Loucy (cell line): ENCODE data around the gene SAFB2.

ENCODE experiments used
- H2AFZ ChIP-seq: fragments of 200-600 bp; sonication (generic); 2 replicates; pipeline ENCODE4 v1.6.0; 2016; ENCODE audit warnings: antibody characterized with exemption, mild to moderate bottlenecking, low read length, moderate library complexity
- H3F3A ChIP-seq: fragments of 200-600 bp; 2 replicates; pipeline ENCODE4 v1.6.0; 2016; ENCODE audit warnings: antibody characterized with exemption, low read depth, mild to moderate bottlenecking
- H3K27me3 ChIP-seq: fragments of 200-600 bp; sonication (generic); 2 replicates; pipeline ENCODE4 v1.6.1; 2014; ENCODE audit warnings: low read length, mild to moderate bottlenecking; ENCODE audit not compliant: insufficient read depth, poor library complexity, severe bottlenecking
- H3K36me3 ChIP-seq: fragments of 200-600 bp; sonication (generic); 2 replicates; pipeline ENCODE4 v1.6.1; 2016; ENCODE audit warnings: low read length; ENCODE audit not compliant: insufficient read depth
- H3K4me1 ChIP-seq: fragments of 200-600 bp; sonication (generic); 2 replicates; pipeline ENCODE4 v1.5.1; 2014; ENCODE audit warnings: low read length, mild to moderate bottlenecking; ENCODE audit not compliant: insufficient read depth, poor library complexity, severe bottlenecking
- H3K4me2 ChIP-seq: fragments of 200-600 bp; sonication (generic); 2 replicates; pipeline ENCODE4 v1.6.0; 2014; ENCODE audit warnings: antibody characterized with exemption, low read length, low read depth, mild to moderate bottlenecking; ENCODE audit not compliant: poor library complexity, severe bottlenecking
- H3K4me3 ChIP-seq: fragments of 200-600 bp; sonication (generic); 2 replicates; pipeline ENCODE4 v1.5.1; 2014; ENCODE audit warnings: low read length, mild to moderate bottlenecking, mixed read lengths; ENCODE audit not compliant: poor library complexity, severe bottlenecking
- H3K79me2 ChIP-seq: fragments of 200-600 bp; sonication (generic); 2 replicates; pipeline ENCODE4 v1.6.1; 2014; ENCODE audit warnings: low read length; ENCODE audit not compliant: insufficient read depth
- H3K9ac ChIP-seq: fragments of 200-600 bp; sonication (generic); 2 replicates; pipeline ENCODE4 v1.6.0; 2014; ENCODE audit warnings: mild to moderate bottlenecking, low read depth, low read length, moderate library complexity; ENCODE audit not compliant: poor library complexity, severe bottlenecking
- H3K9me2 ChIP-seq: fragments of 200-600 bp; sonication (generic); replicated peaks from 2 replicates; pipeline ENCODE4 v1.6.1; 2016; ENCODE audit warnings: low read depth, low read length, mixed read lengths
- H3K9me3 ChIP-seq: fragments of 200-600 bp; sonication (generic); 2 replicates; pipeline ENCODE4 v1.6.1; 2014; ENCODE audit warnings: mild to moderate bottlenecking, antibody characterized with exemption, low read length, low read depth; ENCODE audit not compliant: insufficient read depth
- H4K20me1 ChIP-seq: fragments of 200-600 bp; sonication (generic); 2 replicates; pipeline ENCODE4 v1.6.0; 2014; ENCODE audit warnings: antibody characterized with exemption, low read length, mild to moderate bottlenecking; ENCODE audit not compliant: insufficient read depth, poor library complexity, severe bottlenecking
- CTCF ChIP-seq: fragments of 200-600 bp; sonication (generic); conservative IDR thresholded peaks from 2 replicates; pipeline ENCODE4 v1.5.1; 2014; ENCODE audit warnings: mild to moderate bottlenecking, antibody characterized with exemption, low read length
- EZH2phosphoT487 ChIP-seq: fragments of 200-600 bp; IDR thresholded peaks from 2 replicates; pipeline ENCODE4 v1.6.1; 2018; ENCODE audit warnings: antibody characterized with exemption, mild to moderate bottlenecking, moderate library complexity, borderline replicate concordance

Gene SAFB2

GRCh38 chr19:5664515-5664914, 41.9 kb upstream of the SAFB2 start:
- H3K79me2 ChIP-seq: no peaks in the 10 kb centered on the region
- no peaks in the 10 kb centered on the region for H3F3A ChIP-seq
- TF ChIP-seq CTCF (no peak), EZH2phosphoT487 (no peak)
- no peaks in the 10 kb centered on the region for H3K27me3 ChIP-seq
- no peaks in the 10 kb centered on the region for H4K20me1 ChIP-seq
- H3K4me2 ChIP-seq: no peak overlapping the region
- H3K9ac ChIP-seq: no peak overlapping the region
- H3K9me3 ChIP-seq: no peaks in the 10 kb centered on the region
- peaks cover 91% of the 10 kb centered on the region for H3K36me3 ChIP-seq
- no peaks in the 10 kb centered on the region for H3K4me1 ChIP-seq
- H3K9me2 ChIP-seq: no peaks in the 10 kb centered on the region
- no peak overlapping the region for H2AFZ ChIP-seq
- H3K4me3 ChIP-seq: no peak overlapping the region

- Histone ChIP-seq H3K79me2 (no peaks in the 10 kb centered on the region), H3K27me3 (no peaks in the 10 kb centered on the region), H3K4me2 (no peak overlapping the region), H3K36me3 (peaks cover 91% of the 10 kb centered on the region), H3K9me3 (no peaks in the 10 kb centered on the region), H4K20me1 (no peaks in the 10 kb centered on the region), H3K9ac (no peak overlapping the region), H2AFZ (no peak overlapping the region), H3K9me2 (no peaks in the 10 kb centered on the region), H3F3A (no peaks in the 10 kb centered on the region), H3K4me1 (no peaks in the 10 kb centered on the region), H3K4me3 (no peak overlapping the region)
- no peak for TF ChIP-seq EZH2phosphoT487
- no peak for TF ChIP-seq CTCF
These were observed 41.3 kb upstream of the SAFB2 start for GRCh38 chr19:5663904-5664303.

DNA sequence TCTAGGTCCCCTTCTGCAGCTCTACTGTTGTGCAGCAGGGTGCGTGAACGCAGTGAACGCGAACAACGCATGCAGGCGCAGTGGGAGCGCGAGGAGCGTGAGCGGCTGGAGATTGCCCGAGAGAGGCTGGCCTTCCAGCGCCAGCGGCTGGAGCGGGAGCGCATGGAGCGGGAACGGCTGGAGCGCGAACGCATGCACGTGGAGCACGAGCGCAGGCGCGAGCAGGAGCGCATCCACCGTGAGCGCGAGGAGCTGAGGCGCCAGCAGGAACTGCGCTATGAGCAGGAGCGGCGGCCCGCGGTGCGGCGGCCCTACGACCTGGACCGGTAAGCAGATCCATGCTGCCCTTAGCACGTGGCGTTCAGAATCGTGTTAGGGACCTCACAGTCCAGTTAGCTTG, 38.9 kb upstream of the SAFB2 start:
- H3F3A ChIP-seq: no peaks in the 10 kb centered on the region
- no peaks in the 10 kb centered on the region for H3K9me3 ChIP-seq
- peaks cover 88% of the 10 kb centered on the region for H3K36me3 ChIP-seq
- H3K4me2 ChIP-seq: no peak overlapping the region
- H2AFZ ChIP-seq: no peak overlapping the region
- no peaks in the 10 kb centered on the region for H3K27me3 ChIP-seq
- no peaks in the 10 kb centered on the region for H3K9me2 ChIP-seq
- H4K20me1 ChIP-seq: no peaks in the 10 kb centered on the region
- no peak overlapping the region for H3K9ac ChIP-seq
- TF ChIP-seq EZH2phosphoT487: no peak
- TF ChIP-seq CTCF: no peak
- H3K79me2 ChIP-seq: no peaks in the 10 kb centered on the region
- H3K4me3 ChIP-seq: no peak overlapping the region
- no peaks in the 10 kb centered on the region for H3K4me1 ChIP-seq
